ENCODE results near the gene BMP10. TPM values are rescaled to one million over a fixed set of nuclear protein-coding genes. Genes with fewer than 3 reads are reported as not detected.

The BMP10 gene
- total and polyA plus RNA-seq, 10 of the 15 experiments (the other 5 are each of a cell fraction or from before 2014, with no cell fraction given): 0.04 TPM; not detected in 9

GRCh38 chr2:68832233-68832869, 38.8 kb downstream of the BMP10 start:
- under 1% methylated on average over 8 of the region's 8 CpGs for WGBS (ENCODE audit: insufficient coverage, insufficient replicate concordance, low lambda C conversion rate, missing lambda C conversion rate)
- in situ Hi-C loops (cut with MboI) (no loop called here), intact Hi-C loops (cut with micrococcal nuclease; ENCODE audit: unreplicated experiment) (no loop called here)
- Histone ChIP-seq H3K27me3 (replicated peaks in 1 of 2; ENCODE audit: control insufficient read depth in 2 of 2, insufficient read depth in 2 of 2, low read length in 1 of 2) (peaks cover 0 to 6% of the 10 kb centered on the region in 2 experiments; a peak in 2 of 4 replicates), H3K9ac (ENCODE audit: control insufficient read depth, insufficient read depth, low read length) (no peak overlapping the region), H3K4me1 (ENCODE audit: control insufficient read depth, insufficient read depth, low read length) (peaks cover 27% of the 10 kb centered on the region), H3K4me3 (no peak overlapping the region), H3K4me2 (ENCODE audit: control insufficient read depth, insufficient read depth) (peak overlapping the region; percentile 29; the same call in 1 of the 2 replicates), H3K36me3 (ENCODE audit: control insufficient read depth in 2 of 2, insufficient read depth in 2 of 2, low read length in 1 of 2) (no peaks in the 10 kb centered on the region), H3K27ac (ENCODE audit: control insufficient read depth, insufficient read depth) (no peak overlapping the region), H3K79me2 (ENCODE audit: control insufficient read depth, insufficient read depth, low read length) (no peaks in the 10 kb centered on the region), H2AFZ (ENCODE audit: control insufficient read depth, low read depth, low read length) (no peak overlapping the region), H4K20me1 (ENCODE audit: control insufficient read depth, insufficient read depth) (no peaks in the 10 kb centered on the region), H3K9me3 (replicated peaks; ENCODE audit: control insufficient read depth, insufficient read depth, low read length) (no peaks in the 10 kb centered on the region)
- SMC1A ChIA-PET (ENCODE audit: uncharacterized antibody, unreplicated experiment): no interaction called here
- CTCF ChIA-PET: no interaction called here
- ATAC-seq (peak; percentile 72), DNase-seq (ENCODE audit: low read depth, low spot score) (peak; percentile 31), FAIRE-seq (peak; percentile 88)
- POLR2A ChIA-PET: no interaction called here
- no TSS peak for BruUV-seq (replicated peaks)
- RAD21 ChIA-PET (ENCODE audit: unreplicated experiment): no interaction called here
- TF ChIP-seq SMAD5 (IDR thresholded peaks at IDR 0.05; ENCODE audit: low read depth): no peak
- no peak for TF ChIP-seq BCL11A (IDR thresholded peaks at IDR 0.05; ENCODE audit: low read depth, low read length)
- peak; percentile 48 to 55; a peak in 3 of 4 replicates for TF ChIP-seq IKZF2 (IDR thresholded peaks at IDR 0.05)
- 0 out of 2 replicates have a peak, but pooled peaks have one; percentile 27 for TF ChIP-seq ATF7 (IDR thresholded peaks at IDR 0.05; ENCODE audit: low read depth)
- peak; percentile 16; the same call in 1 of the 2 replicates for TF ChIP-seq RUNX3 (IDR thresholded peaks at IDR 0.05; ENCODE audit: low read length)
- TF ChIP-seq MAX (IDR thresholded peaks at IDR 0.05; ENCODE audit: low read depth, low read length): no peak
- no peak for TF ChIP-seq HDAC2 (IDR thresholded peaks at IDR 0.05)
- no peak for TF ChIP-seq IRF5 (IDR thresholded peaks at IDR 0.05; ENCODE audit: borderline replicate concordance)
- peak; percentile 18 for TF ChIP-seq USF1 (IDR thresholded peaks at IDR 0.05; ENCODE audit: borderline replicate concordance, extremely low read length, insufficient read depth, low read depth, low read length)
- peak; percentile 1; the same call in 1 of the 2 replicates for TF ChIP-seq ATF2 (IDR thresholded peaks at IDR 0.05; ENCODE audit: low read length)
- TF ChIP-seq SMAD1 (IDR thresholded peaks at IDR 0.05; ENCODE audit: low read depth, partially characterized antibody): no peak
- TF ChIP-seq SREBF2 (IDR thresholded peaks at IDR 0.05; ENCODE audit: low read length): no peak
- 0 out of 2 replicates have a peak, but pooled peaks have one; percentile 43 for TF ChIP-seq MEF2A (IDR thresholded peaks at IDR 0.05; ENCODE audit: insufficient read depth, low read depth, low read length)
- TF ChIP-seq CUX1 (IDR thresholded peaks at IDR 0.05; ENCODE audit: insufficient replicate concordance, low read depth, low read length): peak; percentile 17
- no peak for TF ChIP-seq JUND (IDR thresholded peaks at IDR 0.05; ENCODE audit: low read depth, low read length)
- no peak for TF ChIP-seq ZNF622 (IDR thresholded peaks at IDR 0.05)

Measured in GM12878 (cell line).